Measurements from ENCODE around the gene OTOGL. TPM values are rescaled to one million over a fixed set of nuclear protein-coding genes. Genes with fewer than 3 reads are reported as not detected.
A peak's percentile ranks its signal among the peaks of the same experiment; 100 is the strongest.

Gene OTOGL
- total and polyA plus RNA-seq, 4 donors, result 0.09 to 0.71 (median 0.21) TPM

- Histone ChIP-seq H3K9ac (ENCODE audit: insufficient read depth in 1 of 2, low read length in 2 of 2) (no peak overlapping the region), H3K36me3 (ENCODE audit: control insufficient read depth in 4 of 4, insufficient read depth in 4 of 4, low read length in 4 of 4) (no peaks in the 10 kb centered on the region), H3K27me3 (ENCODE audit: control insufficient read depth in 3 of 3, insufficient read depth in 3 of 3, low read length in 2 of 3) (no peaks in the 10 kb centered on the region), H3K4me1 (ENCODE audit: control insufficient read depth in 5 of 5, insufficient read depth in 5 of 5, low read length in 5 of 5) (peaks cover 0 to under 1% (median 0%) of the 10 kb centered on the region in 5 donors), H3K9me3 (ENCODE audit: control insufficient read depth in 4 of 4, insufficient read depth in 3 of 4, low read length in 3 of 4) (no peaks in the 10 kb centered on the region), H3K4me3 (no peak overlapping the region), H3K27ac (ENCODE audit: low read depth in 1 of 2, low read length in 1 of 2) (no peak overlapping the region)
- DNase-seq (no peak), ATAC-seq (ENCODE audit: insufficient read depth, low FRiP score) (no peak)
- TF ChIP-seq CTCF (IDR thresholded peaks at IDR 0.05; ENCODE audit: control extremely low read depth, extremely low read depth), result no peak
- WGBS, 2 donors, result 51 to 59% methylated on average over 3 of the region's 3 CpGs
Measured at GRCh38 chr12:80178846-80179245, 79.5 kb downstream of the OTOGL start.

GRCh38 chr12:80183939-80184338 is 84.6 kb downstream of the OTOGL start:
- H3K9me3 ChIP-seq (ENCODE audit: control insufficient read depth in 4 of 4, insufficient read depth in 3 of 4, low read length in 3 of 4), result no peaks in the 10 kb centered on the region
- no peak overlapping the region for H3K27ac ChIP-seq (ENCODE audit: low read depth in 1 of 2, low read length in 1 of 2)
- no peak for ATAC-seq (ENCODE audit: insufficient read depth, low FRiP score)
- 74 to 81% methylated on average over 2 of the region's 2 CpGs for WGBS, 2 donors
- no peak for TF ChIP-seq CTCF (IDR thresholded peaks at IDR 0.05; ENCODE audit: control extremely low read depth, extremely low read depth)
- H3K9ac ChIP-seq (ENCODE audit: insufficient read depth in 1 of 2, low read length in 2 of 2), result no peak overlapping the region
- no peaks in the 10 kb centered on the region for H3K36me3 ChIP-seq (ENCODE audit: control insufficient read depth in 4 of 4, insufficient read depth in 4 of 4, low read length in 4 of 4)
- H3K4me1 ChIP-seq (ENCODE audit: control insufficient read depth in 5 of 5, insufficient read depth in 5 of 5, low read length in 5 of 5), result peaks cover 0 to 31% (median 6%) of the 10 kb centered on the region in 5 donors
- H3K27me3 ChIP-seq (ENCODE audit: control insufficient read depth in 3 of 3, insufficient read depth in 3 of 3, low read length in 2 of 3), result no peaks in the 10 kb centered on the region
- H3K4me3 ChIP-seq, result no peak overlapping the region
- peak in 1 of 3 donors; percentile 51 for DNase-seq

GRCh38 chr12:80184926-80185325 is 85.6 kb downstream of the OTOGL start:
- peaks cover 0 to 41% (median 9%) of the 10 kb centered on the region in 5 donors for H3K4me1 ChIP-seq (ENCODE audit: control insufficient read depth in 5 of 5, insufficient read depth in 5 of 5, low read length in 5 of 5)
- H3K27ac ChIP-seq (ENCODE audit: low read depth in 1 of 2, low read length in 1 of 2), result no peak overlapping the region
- no peak overlapping the region for H3K9ac ChIP-seq (ENCODE audit: insufficient read depth in 1 of 2, low read length in 2 of 2)
- DNase-seq (no peak), ATAC-seq (ENCODE audit: insufficient read depth, low FRiP score) (no peak)
- no peak for TF ChIP-seq CTCF (IDR thresholded peaks at IDR 0.05; ENCODE audit: control extremely low read depth, extremely low read depth)
- H3K4me3 ChIP-seq, result no peak overlapping the region
- WGBS, 2 donors, result 47% methylated on average over 2 of the region's 2 CpGs
- H3K27me3 ChIP-seq (ENCODE audit: control insufficient read depth in 3 of 3, insufficient read depth in 3 of 3, low read length in 2 of 3), result no peaks in the 10 kb centered on the region
- no peaks in the 10 kb centered on the region for H3K36me3 ChIP-seq (ENCODE audit: control insufficient read depth in 4 of 4, insufficient read depth in 4 of 4, low read length in 4 of 4)
- no peaks in the 10 kb centered on the region for H3K9me3 ChIP-seq (ENCODE audit: control insufficient read depth in 4 of 4, insufficient read depth in 3 of 4, low read length in 3 of 4)

GRCh38 chr12:80186727-80187217 is 87.4 kb downstream of the OTOGL start:
- Histone ChIP-seq H3K4me1 (ENCODE audit: control insufficient read depth in 5 of 5, insufficient read depth in 5 of 5, low read length in 5 of 5) (peaks cover 0 to 44% (median 11%) of the 10 kb centered on the region in 5 donors), H3K9ac (ENCODE audit: insufficient read depth in 1 of 2, low read length in 2 of 2) (peak overlapping the region in 1 of 2 donors; percentile 68), H3K9me3 (ENCODE audit: control insufficient read depth in 4 of 4, insufficient read depth in 3 of 4, low read length in 3 of 4) (no peaks in the 10 kb centered on the region), H3K36me3 (ENCODE audit: control insufficient read depth in 4 of 4, insufficient read depth in 4 of 4, low read length in 4 of 4) (no peaks in the 10 kb centered on the region), H3K27ac (ENCODE audit: low read depth in 1 of 2, low read length in 1 of 2) (peak overlapping the region; percentile 45 to 84), H3K27me3 (ENCODE audit: control insufficient read depth in 3 of 3, insufficient read depth in 3 of 3, low read length in 2 of 3) (no peaks in the 10 kb centered on the region), H3K4me3 (no peak overlapping the region)
- WGBS, 2 donors, result 4 to 6% methylated on average over 2 of the region's 2 CpGs
- DNase-seq, result peak; percentile 83 to 99 (median 98)
- TF ChIP-seq CTCF (IDR thresholded peaks at IDR 0.05; ENCODE audit: control extremely low read depth, extremely low read depth), result no peak
- peak; percentile 68 for ATAC-seq (ENCODE audit: insufficient read depth, low FRiP score)
